AG04450 (cell line): ENCODE data around the gene OSGEP. TPM values are rescaled to one million over a fixed set of nuclear protein-coding genes. Genes with fewer than 3 reads are reported as not detected.

ENCODE experiments used
- CTCF ChIA-PET: fragments of 300-600, 350-600 bp; formaldehyde crosslinking; extraction: SDS; loops from one replicate; lab custom pipeline; 2022; ENCODE audit warnings: antibody characterized with exemption, inconsistent platforms; lab: Charles Lee
- POLR2A ChIA-PET: fragments of 350-600 bp; formaldehyde crosslinking; extraction: SDS; loops from one replicate; lab custom pipeline; 2021; ENCODE audit warnings: antibody characterized with exemption, inconsistent platforms; lab: Yijun Ruan, JAX
- DNase-seq: peaks from one replicate; pipeline ENCODE4 v3.0.0-alpha.2; 2011; ENCODE audit warnings: low read depth, low spot score
- H3K27ac ChIP-seq: one replicate; pipeline ENCODE4 v1.5.1; 2012; ENCODE audit warnings: low read depth, low read length, control low read depth
- H3K27me3 ChIP-seq: one replicate; pipeline ENCODE4 v1.6.0; 2012; ENCODE audit warnings: low read length; ENCODE audit not compliant: control insufficient read depth, insufficient read depth
- H3K4me3 ChIP-seq: 2 replicates; pipeline ENCODE4 v1.5.1; 2011; ENCODE audit warnings: mild to moderate bottlenecking, low read depth, low read length, control low read depth
- H3K9me3 ChIP-seq: 2 replicates; pipeline ENCODE4 v1.5.1; 2012; ENCODE audit warnings: low read length; ENCODE audit not compliant: control insufficient read depth, insufficient read depth
- polyA plus RNA-seq: library from polyadenylated mRNA; depleted of rRNA; stranded (reverse); fragments of >200 nt; gene quantifications from 2 replicates; pipeline ENCODE4 v1.2.3, GENCODE V29; 2011
- TF ChIP-seq, protein P1 (sequence below): IDR thresholded peaks from 2 replicates; pipeline ENCODE4 v1.5.1; 2011; ENCODE audit warnings: low read depth, low read length, control low read depth, inconsistent platforms

The OSGEP gene
- polyA plus RNA-seq, 1 experiment = 29.2 TPM

DNA sequence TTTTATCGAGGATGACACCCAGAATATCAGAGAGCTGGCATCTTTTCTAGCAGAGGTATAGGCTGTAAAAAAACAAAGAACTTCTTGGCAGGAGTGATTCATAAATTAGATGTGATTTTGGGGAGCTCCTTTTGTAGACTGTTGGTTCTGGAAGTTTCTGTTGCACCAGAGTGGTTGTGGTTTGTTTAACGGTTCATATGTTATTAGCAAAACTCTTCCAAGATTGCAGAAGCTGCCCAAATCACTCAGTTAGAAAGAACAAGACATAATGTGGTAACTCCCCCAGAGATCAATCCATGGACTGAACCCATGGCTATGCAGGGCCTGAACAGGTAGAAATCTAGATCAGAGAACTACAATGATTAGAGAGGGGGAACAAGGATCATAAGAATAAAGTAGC, 44.0 kb upstream of the OSGEP start:
- Histone ChIP-seq H3K27ac (no peak overlapping the region), H3K27me3 (no peaks in the 10 kb centered on the region), H3K9me3 (no peaks in the 10 kb centered on the region), H3K4me3 (no peak overlapping the region)
- ChIA-PET POLR2A (no interaction called here), CTCF (no interaction called here)
- DNase-seq = no peak
- TF ChIP-seq, protein P1, sequence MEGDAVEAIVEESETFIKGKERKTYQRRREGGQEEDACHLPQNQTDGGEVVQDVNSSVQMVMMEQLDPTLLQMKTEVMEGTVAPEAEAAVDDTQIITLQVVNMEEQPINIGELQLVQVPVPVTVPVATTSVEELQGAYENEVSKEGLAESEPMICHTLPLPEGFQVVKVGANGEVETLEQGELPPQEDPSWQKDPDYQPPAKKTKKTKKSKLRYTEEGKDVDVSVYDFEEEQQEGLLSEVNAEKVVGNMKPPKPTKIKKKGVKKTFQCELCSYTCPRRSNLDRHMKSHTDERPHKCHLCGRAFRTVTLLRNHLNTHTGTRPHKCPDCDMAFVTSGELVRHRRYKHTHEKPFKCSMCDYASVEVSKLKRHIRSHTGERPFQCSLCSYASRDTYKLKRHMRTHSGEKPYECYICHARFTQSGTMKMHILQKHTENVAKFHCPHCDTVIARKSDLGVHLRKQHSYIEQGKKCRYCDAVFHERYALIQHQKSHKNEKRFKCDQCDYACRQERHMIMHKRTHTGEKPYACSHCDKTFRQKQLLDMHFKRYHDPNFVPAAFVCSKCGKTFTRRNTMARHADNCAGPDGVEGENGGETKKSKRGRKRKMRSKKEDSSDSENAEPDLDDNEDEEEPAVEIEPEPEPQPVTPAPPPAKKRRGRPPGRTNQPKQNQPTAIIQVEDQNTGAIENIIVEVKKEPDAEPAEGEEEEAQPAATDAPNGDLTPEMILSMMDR = no peak

DNA sequence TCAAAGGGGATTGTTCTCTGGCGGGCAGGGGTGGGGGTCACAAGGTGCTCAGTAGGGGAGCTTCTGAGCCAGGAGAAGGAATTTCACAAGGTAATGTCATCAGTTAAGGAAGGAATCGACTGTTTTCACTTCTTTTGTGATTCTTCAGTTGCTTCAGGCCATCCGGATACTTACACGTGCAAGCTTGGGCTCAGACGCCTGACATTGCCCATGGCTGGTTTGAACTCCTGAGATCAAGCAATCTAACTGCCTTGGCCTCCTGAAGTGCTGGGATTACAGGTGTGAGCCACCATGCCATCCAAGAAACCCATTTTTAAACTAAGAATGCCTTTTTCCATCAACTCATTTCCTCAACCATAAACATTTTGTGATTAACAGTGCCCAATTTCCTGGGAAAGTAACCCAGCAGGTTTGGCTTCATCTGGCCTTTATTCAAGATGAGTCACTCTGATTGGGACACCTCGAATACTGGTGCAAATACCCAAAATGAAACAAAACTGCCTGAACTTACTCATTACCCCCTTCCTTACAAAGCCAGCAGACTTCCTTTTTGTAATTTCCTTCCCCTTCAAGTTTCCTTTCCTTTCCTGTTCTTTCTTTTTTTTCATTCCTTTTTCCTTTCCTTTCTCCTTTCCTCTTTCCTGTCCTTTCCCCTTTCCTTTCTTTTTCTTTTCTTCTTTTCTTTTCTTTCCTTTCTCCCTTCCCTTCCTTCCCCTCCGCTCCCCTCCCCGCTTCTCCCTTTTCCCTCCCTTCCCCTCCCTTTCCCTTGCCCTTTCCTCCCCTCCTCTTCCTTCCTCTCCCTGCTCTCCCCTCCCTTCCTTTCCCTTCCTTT, 40.5 kb upstream of the OSGEP start:
- DNase-seq = no peak
- TF ChIP-seq, protein P1 = no peak
- no peak overlapping the region for H3K27ac ChIP-seq
- ChIA-PET POLR2A (no interaction called here), CTCF (interaction anchor here (0.8 to 2.1 kb wide), 2 partner anchors 36 to 110 kb away, joined by 4 to 8 read pairs; no protein-coding TSS in a partner anchor)
- no peak overlapping the region for H3K4me3 ChIP-seq
- no peaks in the 10 kb centered on the region for H3K27me3 ChIP-seq
- H3K9me3 ChIP-seq = no peaks in the 10 kb centered on the region

DNA sequence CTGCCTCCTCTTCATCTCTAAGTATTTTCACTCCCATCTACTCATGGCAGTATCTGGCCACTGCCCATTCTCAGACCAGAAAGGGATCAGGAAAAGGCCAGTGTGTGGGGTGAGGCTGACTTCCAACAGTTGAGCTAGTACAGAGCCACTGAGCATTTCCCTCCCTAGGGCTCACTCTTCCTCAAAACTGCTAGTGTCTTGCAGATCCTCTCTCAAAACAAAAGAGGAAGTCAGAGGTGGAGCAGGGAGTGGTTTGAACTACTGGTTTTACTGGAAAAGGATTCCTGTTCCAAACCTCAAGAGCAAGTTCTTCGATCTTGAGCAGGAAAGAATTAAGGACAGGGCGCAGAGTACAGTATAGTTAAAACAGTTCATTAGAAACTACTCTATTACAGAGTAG, 39.0 kb upstream of the OSGEP start:
- ChIA-PET CTCF (no interaction called here), POLR2A (no interaction called here)
- TF ChIP-seq, protein P1 = no peak
- Histone ChIP-seq H3K4me3 (no peak overlapping the region), H3K9me3 (no peaks in the 10 kb centered on the region), H3K27me3 (no peaks in the 10 kb centered on the region), H3K27ac (no peak overlapping the region)
- DNase-seq = no peak

DNA sequence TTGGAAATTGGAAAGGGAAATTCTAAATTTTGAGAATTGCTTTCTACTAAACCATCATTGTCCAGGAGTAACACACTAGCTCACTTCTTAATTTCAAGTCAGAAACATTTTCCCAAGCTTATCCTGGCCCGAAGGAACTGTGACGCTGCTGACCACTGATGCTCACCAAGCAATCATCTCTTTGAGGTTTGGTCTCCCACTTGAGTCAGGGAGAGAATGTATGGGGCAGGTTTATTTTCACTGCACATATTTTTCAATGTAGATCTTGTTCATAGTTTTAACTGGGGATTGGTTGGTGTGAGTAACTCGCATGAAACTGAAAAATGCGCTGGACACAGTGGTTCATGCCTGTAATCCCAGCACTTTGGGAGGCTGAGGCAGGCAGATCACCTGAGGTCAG, 37.9 kb upstream of the OSGEP start:
- CTCF ChIA-PET = no interaction called here
- Histone ChIP-seq H3K9me3 (no peaks in the 10 kb centered on the region), H3K4me3 (no peak overlapping the region), H3K27me3 (no peaks in the 10 kb centered on the region), H3K27ac (peak overlapping the region; percentile 31)
- POLR2A ChIA-PET = interaction anchor here (0.5 kb wide), 1 partner anchor 95 kb away, joined by 8 read pairs; no protein-coding TSS in a partner anchor
- TF ChIP-seq, protein P1 = no peak
- peak; percentile 51 for DNase-seq

DNA sequence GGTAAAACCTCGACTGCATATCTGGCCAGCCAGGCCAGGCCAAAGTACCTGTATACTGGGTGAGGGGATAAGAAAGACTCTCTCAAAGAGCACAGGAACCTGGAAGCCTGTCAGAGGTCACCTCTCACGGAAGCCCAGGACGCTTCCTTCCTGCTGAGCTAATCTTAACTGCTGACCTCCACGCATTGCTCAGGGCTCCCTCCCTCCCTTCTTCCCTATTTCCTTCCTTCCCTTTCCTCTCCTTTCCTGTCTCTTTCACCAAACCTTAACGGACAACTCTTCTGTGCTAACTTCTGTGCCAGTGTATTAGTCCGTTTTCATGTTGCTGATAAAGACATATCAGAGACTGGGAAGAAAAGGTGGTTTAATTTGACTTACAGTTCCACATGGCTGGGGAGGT, 36.0 kb upstream of the OSGEP start:
- DNase-seq = no peak
- H3K4me3 ChIP-seq = no peak overlapping the region
- H3K27ac ChIP-seq = no peak overlapping the region
- no peaks in the 10 kb centered on the region for H3K9me3 ChIP-seq
- POLR2A ChIA-PET = no interaction called here
- CTCF ChIA-PET = no interaction called here
- TF ChIP-seq, protein P1 = no peak
- no peaks in the 10 kb centered on the region for H3K27me3 ChIP-seq
